ENCODE data around the gene RAPGEFL1.
"Not testable (repeated sequence)": the region's sequence is repeated elsewhere in the genome, so short reads cannot be mapped to it uniquely, and the experiment has no call there.

Gene RAPGEFL1

GRCh38 chr17:40177275-40177874, at the start of gene RAPGEFL1:
Gene RAPGEFL1, plus strand, starts transcription at chr17:40177470. Its CDS starts 392 bp downstream, at chr17:40177862.
- peak within 1 kb of the TSS; percentile 44 for H3K4me3 ChIP-seq (ENCODE audit: control insufficient read depth, low read depth, low read length)
- DNase-seq (ENCODE audit: low read depth), result peak; percentile 65
- TF ChIP-seq CTCF (conservative IDR thresholded peaks at IDR 0.05; ENCODE audit: control insufficient read depth, insufficient read depth, low read depth, low read length), result no peak

GRCh38 chr17:40129498-40129897, 47.8 kb upstream of the RAPGEFL1 start:
- TF ChIP-seq CTCF (conservative IDR thresholded peaks at IDR 0.05; ENCODE audit: control insufficient read depth, insufficient read depth, low read depth, low read length), result no peak
- no peak for DNase-seq (ENCODE audit: low read depth)
- H3K4me3 ChIP-seq (ENCODE audit: control insufficient read depth, low read depth, low read length), result no peak overlapping the region

GRCh38 chr17:40130352-40131042, 46.8 kb upstream of the RAPGEFL1 start:
- H3K4me3 ChIP-seq (ENCODE audit: control insufficient read depth, low read depth, low read length), result no peak overlapping the region
- no peak for TF ChIP-seq CTCF (conservative IDR thresholded peaks at IDR 0.05; ENCODE audit: control insufficient read depth, insufficient read depth, low read depth, low read length)

GRCh38 chr17:40134184-40134583, 43.1 kb upstream of the RAPGEFL1 start:
- no peak overlapping the region for H3K4me3 ChIP-seq (ENCODE audit: control insufficient read depth, low read depth, low read length)
- no peak for TF ChIP-seq CTCF (conservative IDR thresholded peaks at IDR 0.05; ENCODE audit: control insufficient read depth, insufficient read depth, low read depth, low read length)
- DNase-seq (ENCODE audit: low read depth), result no peak

More at GRCh38 chr17:40130352-40131042, 46.8 kb upstream of the RAPGEFL1 start:
- DNase-seq (ENCODE audit: low read depth), result no peak

GRCh38 chr17:40135817-40136216, 41.5 kb upstream of the RAPGEFL1 start:
- no peak overlapping the region for H3K4me3 ChIP-seq (ENCODE audit: control insufficient read depth, low read depth, low read length)
- no peak for TF ChIP-seq CTCF (conservative IDR thresholded peaks at IDR 0.05; ENCODE audit: control insufficient read depth, insufficient read depth, low read depth, low read length)
- DNase-seq (ENCODE audit: low read depth), result no peak

GRCh38 chr17:40139566-40140058, 37.7 kb upstream of the RAPGEFL1 start:
- TF ChIP-seq CTCF (conservative IDR thresholded peaks at IDR 0.05; ENCODE audit: control insufficient read depth, insufficient read depth, low read depth, low read length), result no peak
- no peak for DNase-seq (ENCODE audit: low read depth)
- peak overlapping the region; percentile 85 for H3K4me3 ChIP-seq (ENCODE audit: control insufficient read depth, low read depth, low read length)

GRCh38 chr17:40143166-40143565, 34.1 kb upstream of the RAPGEFL1 start:
- DNase-seq (ENCODE audit: low read depth); H3K4me3 ChIP-seq (ENCODE audit: control insufficient read depth, low read depth, low read length): not testable (repeated sequence)

All from fibroblast of mammary gland (primary cell).